SK-N-MC (cell line): Measurements from ENCODE around the gene CAMKK2.

ENCODE experiments used
- EZH2 ChIP-seq: fragments of 200-600 bp; sonication (generic); IDR thresholded peaks from one replicate; pipeline ENCODE4 v1.6.1; 2017; ENCODE audit warnings: antibody characterized with exemption
- FOXP2 ChIP-seq: optimal IDR thresholded peaks from 2 replicates; pipeline ENCODE3; 2011; ENCODE audit warnings: mild to moderate bottlenecking, moderate library complexity; ENCODE audit not compliant: insufficient read depth; ENCODE audit errors: extremely low read length, control extremely low read depth
- POLR2AphosphoS5 ChIP-seq: IDR thresholded peaks from 2 replicates; pipeline ENCODE4 v1.6.1; 2012; ENCODE audit warnings: mild to moderate bottlenecking, low read depth, low read length, borderline replicate concordance

DNA sequence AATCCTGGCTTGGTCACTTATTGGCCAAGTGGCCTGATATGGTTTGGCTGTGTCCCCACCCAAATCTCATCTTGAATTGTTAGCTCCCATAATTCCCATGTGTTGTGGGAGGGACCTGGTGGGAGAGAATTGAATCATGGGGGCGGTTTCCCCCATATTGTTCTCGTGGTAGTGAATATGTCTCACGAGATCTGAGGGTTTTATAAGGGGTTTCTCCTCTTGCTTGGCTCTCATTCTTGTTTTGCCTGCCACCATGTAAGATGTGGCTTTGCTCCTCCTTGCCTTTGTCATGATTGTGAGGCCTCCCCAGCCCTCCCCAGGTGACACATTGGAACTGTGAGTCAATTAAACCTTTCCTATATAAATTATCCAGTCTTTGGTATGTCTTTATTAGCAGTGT lies 105.4 kb downstream of the CAMKK2 start:
- TF ChIP-seq POLR2AphosphoS5 (no peak), EZH2 (no peak), FOXP2 (no peak)
